Adipose tissue (tissue), 3 donors: ENCODE measurements around the gene SPOPL. TPM values are rescaled to one million over a fixed set of nuclear protein-coding genes. Genes with fewer than 3 reads are reported as not detected.
"Not testable (repeated sequence)": the region's sequence is repeated elsewhere in the genome, so short reads cannot be mapped to it uniquely, and the experiment has no call there.

Experiments used
- H3K27ac ChIP-seq: one replicate; pipeline ENCODE4 v1.5.1; 2013; ENCODE audit warnings: low read depth, low read length
- WGBS, 3 donors: extraction: QIAGEN DNeasy Blood & Tissue Kit; methylation state at CpG; one replicate each; pipeline ENCODE4 v1.1.7; 2013; 5-methylcytosine and 5-hydroxymethylcytosine counted together
- polyA plus RNA-seq, 3 donors: library from polyadenylated mRNA; stranded (reverse); fragments of 200-250 nt; gene quantifications; one replicate each; pipeline ENCODE4 v1.2.3, GENCODE V29; 2013
- donor health status: healthy with polysubstance abuse.
- donor health status: Bipolar disorder and iron deficiency.
- donor health status: healthy.

The SPOPL gene
- polyA plus RNA-seq = 1 to 10 TPM; 4.0 to 8.9 (median 5.7) TPM

DNA sequence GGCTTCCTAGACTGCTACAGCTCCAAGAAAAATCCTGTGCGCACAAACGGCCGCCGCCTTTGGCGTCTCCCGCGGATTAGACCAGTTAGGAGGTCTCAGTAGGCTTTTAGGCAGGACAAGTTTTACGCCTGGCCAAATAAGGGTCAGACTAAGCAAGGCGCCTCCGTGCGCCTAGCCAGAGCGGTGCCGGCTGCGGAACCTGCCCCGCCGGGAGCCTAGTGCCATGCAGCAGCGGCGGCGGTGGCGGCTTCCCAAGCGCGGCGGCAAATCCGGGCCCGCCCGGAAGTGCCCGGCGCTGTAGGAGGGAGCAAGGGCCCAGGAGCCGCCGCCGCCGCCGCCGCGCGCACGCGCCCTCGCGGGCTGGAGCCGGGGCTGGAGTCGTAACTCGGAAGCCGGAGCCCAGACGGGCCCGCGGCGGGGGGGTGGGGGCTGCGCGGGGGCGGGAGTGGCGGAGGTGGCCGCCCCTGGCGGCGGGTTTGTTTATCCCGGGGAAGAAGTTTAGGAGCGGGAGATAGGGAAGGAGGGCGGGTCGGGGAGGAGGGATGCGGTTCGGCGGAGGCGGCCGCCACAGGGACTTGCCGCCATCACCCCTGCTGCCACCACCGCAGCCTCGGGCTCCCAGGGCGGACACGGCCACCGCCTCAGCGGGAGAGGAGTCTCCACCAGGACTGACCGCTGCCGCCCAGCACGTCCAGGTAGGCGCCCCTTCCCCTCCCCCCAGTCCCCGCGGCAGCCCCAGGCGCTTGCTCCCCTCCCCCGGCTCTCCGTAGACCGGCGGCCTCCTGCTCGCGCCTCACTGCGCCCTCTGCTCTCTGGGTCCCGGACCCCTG lies at the start of gene SPOPL:
Gene SPOPL (plus strand): TSS at position 346 of the 830 bp plus-strand sequence. CDS start 48,447 bp downstream, outside the sequence.
- peak within 1 kb of the TSS; percentile 73 for H3K27ac ChIP-seq
- WGBS, 3 donors = 0 to 1% (median 0%) methylated on average over 57 to 84 of the region's 86 CpGs

GRCh38 chr2:138452324-138452723 lies 49.2 kb upstream of the SPOPL start:
- H3K27ac ChIP-seq = no peak overlapping the region
- 76 to 85% (median 85%) methylated on average over 1 of the region's 1 CpG for WGBS, 3 donors

DNA sequence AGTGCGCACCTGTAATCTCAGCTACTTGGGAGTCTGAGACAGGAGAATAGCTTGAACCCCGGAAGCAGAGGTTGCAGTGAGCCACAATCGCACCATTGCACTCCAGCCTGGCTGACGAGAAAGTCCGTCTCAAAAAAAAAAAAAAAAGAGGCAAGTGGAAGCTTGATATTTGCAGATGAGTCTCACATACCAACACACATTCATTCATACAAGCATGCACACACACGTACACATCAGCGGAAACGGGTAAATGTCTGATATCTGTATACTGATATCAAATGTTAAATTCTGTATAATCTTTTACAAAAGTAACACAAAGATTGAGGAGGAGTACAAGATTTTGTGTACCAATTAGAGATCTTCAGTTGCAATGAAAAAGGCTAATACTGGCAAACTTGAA lies 47.8 kb upstream of the SPOPL start:
- 87 to 96% (median 94%) methylated on average over 8 of the region's 8 CpGs for WGBS, 3 donors
- no peak overlapping the region for H3K27ac ChIP-seq

DNA sequence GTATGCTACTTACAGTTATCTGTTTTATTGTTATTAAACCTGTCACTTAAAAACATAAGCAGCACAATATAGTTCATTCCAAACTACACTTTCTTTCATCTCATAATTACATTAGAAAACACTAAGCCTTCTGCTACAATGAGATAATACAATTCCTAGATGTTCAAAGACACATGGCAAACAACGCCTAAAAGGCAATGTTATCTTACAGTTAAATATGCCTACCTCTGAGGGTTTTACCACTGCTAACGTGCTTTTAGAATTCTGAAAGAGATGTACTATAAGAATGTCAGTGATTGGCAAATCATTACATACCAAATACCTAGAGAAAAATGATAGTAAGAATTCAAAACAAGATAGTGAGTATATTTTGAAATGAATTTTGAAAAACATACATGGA lies 46.8 kb upstream of the SPOPL start:
- 58 to 85% (median 82%) methylated on average over 2 of the region's 2 CpGs for WGBS, 3 donors

DNA sequence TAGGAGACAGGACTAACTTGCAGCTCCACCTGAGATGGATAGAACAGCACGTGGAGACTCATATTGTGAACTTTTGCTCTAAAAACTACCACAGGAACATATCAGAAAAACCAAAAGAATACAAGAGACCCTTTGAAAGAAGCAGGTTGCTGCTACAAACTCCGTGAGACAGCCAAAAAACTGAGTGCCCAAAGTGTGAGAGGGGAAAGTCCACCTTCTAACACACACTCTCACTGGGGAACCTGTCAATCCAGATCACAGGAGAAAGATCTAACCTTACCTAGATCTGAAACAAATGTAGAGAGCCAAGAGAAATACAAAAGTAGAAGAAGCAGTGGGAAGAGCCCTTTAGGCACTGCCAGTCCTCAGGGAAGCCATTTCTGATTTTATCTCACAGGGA lies 46.3 kb upstream of the SPOPL start:
- 40 to 90% (median 90%) methylated on average over 2 of the region's 2 CpGs for whole genome bisulfite sequencing, 3 donors
- no peak overlapping the region for H3K27ac ChIP-seq

More for the DNA sequence above, 46.8 kb upstream of the SPOPL start:
- H3K27ac ChIP-seq = no peak overlapping the region

- 70 to 82% (median 76%) methylated on average over 2 of the region's 2 CpGs for WGBS, 3 donors
- H3K27ac ChIP-seq = no peak overlapping the region
Measured at GRCh38 chr2:138455691-138456090, 45.9 kb upstream of the SPOPL start.

DNA sequence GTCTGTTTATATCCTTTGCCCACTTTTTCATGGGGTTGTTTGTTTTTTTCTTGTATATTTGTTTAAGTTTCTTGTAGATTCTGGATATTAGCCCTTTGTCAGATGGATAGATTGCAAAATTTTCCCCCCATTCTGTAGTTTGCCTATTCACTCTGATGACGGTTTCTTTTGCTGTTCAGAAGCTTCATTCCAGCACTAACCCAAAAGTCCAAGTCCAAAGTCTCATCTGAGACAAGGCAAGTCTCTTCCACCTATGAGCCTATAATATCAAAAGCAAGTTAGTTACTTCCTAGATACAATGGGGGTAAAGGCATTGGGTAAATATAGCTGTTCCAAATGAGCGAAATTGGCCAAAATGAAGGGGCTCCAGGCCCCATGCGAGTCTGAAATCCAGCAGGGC lies 38.9 kb upstream of the SPOPL start:
- WGBS, 3 donors = 92 to 99% (median 94%) methylated on average over 3 of the region's 3 CpGs

DNA sequence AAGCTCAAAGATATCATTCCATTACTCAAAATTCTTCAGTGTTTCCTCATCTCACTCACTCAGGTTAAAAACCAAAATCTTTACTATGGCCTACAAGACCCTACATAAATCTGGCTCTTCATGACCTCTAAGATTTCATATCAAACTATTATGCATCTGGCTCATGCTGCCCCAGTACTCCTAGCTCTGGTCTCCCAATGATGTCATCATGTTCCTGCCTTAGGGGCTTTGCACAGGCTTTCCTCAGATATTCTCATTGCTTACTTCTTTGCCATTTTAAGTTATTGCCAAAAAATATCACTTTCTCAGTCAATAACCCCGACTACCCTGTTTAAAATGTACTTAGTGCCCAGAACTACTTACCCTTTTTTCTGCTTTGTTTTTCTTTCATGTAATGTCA lies 33.0 kb upstream of the SPOPL start:
- no peak overlapping the region for H3K27ac ChIP-seq
- 0% methylated on average over 1 of the region's 1 CpG for WGBS, 3 donors

More for the DNA sequence above, 38.9 kb upstream of the SPOPL start:
- not testable (repeated sequence) for H3K27ac ChIP-seq

- 59 to 66% (median 64%) methylated on average over 1 of the region's 1 CpG for WGBS, 3 donors
Measured at GRCh38 chr2:138469411-138469810, 32.2 kb upstream of the SPOPL start.

DNA sequence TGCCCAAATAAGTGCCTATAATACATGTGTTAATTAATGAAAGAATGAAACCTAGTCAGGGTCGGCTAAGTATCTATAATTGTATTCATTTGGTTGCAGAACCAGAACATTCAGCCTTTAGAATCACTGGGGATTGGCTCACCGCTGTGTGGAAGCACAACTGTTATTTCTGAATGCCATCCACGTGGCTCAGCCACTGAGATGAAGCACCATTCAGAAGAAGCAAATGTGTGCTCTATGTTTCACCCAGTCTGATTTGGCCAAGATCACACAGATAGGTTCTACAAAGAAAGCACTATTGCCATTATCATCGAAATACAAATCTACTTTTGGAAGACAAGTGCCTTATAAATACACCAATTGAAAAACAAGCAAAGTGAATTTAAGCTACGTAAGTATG lies 30.6 kb upstream of the SPOPL start:
- no peak overlapping the region for H3K27ac ChIP-seq
- WGBS, 3 donors = 93 to 94% (median 93%) methylated on average over 5 of the region's 5 CpGs

More at GRCh38 chr2:138469411-138469810, 32.2 kb upstream of the SPOPL start:
- H3K27ac ChIP-seq = no peak overlapping the region

GRCh38 chr2:138474100-138474825 lies 27.3 kb upstream of the SPOPL start:
- 29 to 71% (median 38%) methylated on average over 4 of the region's 4 CpGs for WGBS, 3 donors
- H3K27ac ChIP-seq = no peak overlapping the region

- 48 to 65% (median 54%) methylated on average over 4 of the region's 4 CpGs for WGBS, 3 donors
- no peak overlapping the region for H3K27ac ChIP-seq
Measured at GRCh38 chr2:138475277-138475776, 26.2 kb upstream of the SPOPL start.

DNA sequence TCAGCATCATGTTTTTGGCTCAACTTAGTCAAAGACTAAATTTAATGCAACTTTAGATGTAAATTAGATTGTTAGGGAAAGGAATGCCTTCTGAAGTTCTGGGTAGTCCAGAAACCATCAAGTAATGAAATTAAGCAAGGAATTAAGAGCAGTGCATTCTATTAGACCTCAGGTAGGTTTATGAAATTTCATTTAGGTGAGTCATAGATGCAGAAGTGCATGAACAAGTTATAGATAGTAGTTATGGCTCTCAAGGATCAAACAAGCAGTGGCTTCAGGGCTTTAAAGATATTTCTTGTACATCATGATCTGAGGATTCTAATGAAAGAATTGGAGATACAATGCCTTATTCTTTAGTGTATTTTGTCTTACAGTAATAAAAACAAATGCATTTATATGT lies 25.4 kb upstream of the SPOPL start:
- no peak overlapping the region for H3K27ac ChIP-seq

- 95 to 99% (median 97%) methylated on average over 4 of the region's 4 CpGs for WGBS, 3 donors
- no peak overlapping the region for H3K27ac ChIP-seq
Measured at GRCh38 chr2:138476940-138477339, 24.6 kb upstream of the SPOPL start.

- not testable (repeated sequence) for H3K27ac ChIP-seq
Measured at GRCh38 chr2:138482796-138483195, 18.8 kb upstream of the SPOPL start.

DNA sequence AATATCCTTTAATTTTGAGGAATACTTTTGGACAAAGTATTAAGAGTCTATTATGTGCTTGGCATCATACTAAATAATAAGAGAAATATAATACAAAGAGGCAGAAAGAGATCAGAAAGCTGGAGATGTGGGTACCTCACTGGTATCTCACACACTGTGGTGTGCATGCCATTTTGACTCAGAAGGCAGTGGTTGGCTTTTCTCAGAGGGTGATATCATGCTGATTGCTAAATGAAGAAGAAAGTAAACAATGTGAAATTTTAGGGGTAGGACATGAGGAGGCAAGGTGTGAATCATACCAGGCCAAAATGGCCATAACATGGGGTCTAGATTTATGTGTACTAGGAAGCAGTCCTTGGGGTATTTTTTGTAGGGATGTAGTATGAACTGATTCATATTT lies 16.6 kb upstream of the SPOPL start:
- no peak overlapping the region for H3K27ac ChIP-seq

GRCh38 chr2:138486363-138487198 lies 15.0 kb upstream of the SPOPL start:
- 47 to 55% (median 53%) methylated on average over 2 of the region's 2 CpGs for WGBS, 3 donors
- no peak overlapping the region for H3K27ac ChIP-seq

DNA sequence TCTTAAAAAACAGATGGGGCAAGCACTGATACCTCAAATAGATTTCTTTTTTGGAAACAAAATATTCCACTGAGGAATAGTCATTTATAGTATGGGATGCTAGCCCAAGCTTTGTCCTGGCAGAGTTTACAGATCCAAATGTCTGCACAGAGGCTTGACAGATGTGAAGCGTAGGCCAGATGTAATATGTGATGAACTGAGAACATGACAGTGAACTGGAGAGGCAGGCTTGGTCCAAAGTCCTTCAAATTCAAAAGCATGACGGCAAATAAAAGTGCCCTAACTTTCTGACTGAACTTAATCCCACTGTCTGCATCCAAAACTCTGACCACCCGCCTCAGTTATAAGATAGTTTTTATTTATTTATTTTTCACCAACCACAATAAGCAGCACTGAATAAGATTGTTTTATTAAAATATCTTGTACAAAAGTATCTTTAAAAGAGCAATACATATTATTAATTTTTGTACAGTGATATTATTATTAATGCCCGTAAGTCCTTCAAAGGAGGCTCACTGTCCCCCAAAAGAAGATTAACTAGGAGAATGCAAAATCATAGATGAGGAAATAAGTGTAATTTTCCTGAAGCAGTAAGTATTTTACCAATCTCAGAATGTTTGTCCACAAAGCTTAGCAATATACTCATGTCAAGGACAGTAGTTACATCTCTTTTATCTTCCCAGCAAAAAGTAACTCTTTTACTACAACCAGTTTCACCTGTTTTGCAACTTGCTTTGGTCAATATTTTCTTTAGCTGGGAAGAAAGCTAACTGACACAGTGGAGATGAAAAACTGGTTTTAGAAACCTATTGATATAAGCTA lies 10.7 kb upstream of the SPOPL start:
- H3K27ac ChIP-seq = no peak overlapping the region
- 70 to 94% (median 81%) methylated on average over 4 of the region's 4 CpGs for WGBS, 3 donors
